Small intestine (tissue), 7 donors: ENCODE results near the gene SKA3. TPM values are rescaled to one million over a fixed set of nuclear protein-coding genes. Genes with fewer than 3 reads are reported as not detected.

ENCODE experiments used
- DNase-seq, 2 donors: peaks; one replicate each; pipeline versions ENCODE4 v3.0.0 to v3.0.0-alpha.2; 2013
- FAIRE-seq: peaks from 2 replicates; lab custom pipeline; 2012; peaks lifted over from hg19 to GRCh38; lab: Jason Lieb, UNC
- H3K27ac ChIP-seq, 3 donors: one replicate each; pipeline ENCODE4 v1.5.1; 2013; ENCODE audit warnings: low read length in 2 of 3, mild to moderate bottlenecking in 2 of 3, control low read depth in 1 of 3, inconsistent platforms in 1 of 3, low read depth in 1 of 3, moderate library complexity in 1 of 3
- H3K27me3 ChIP-seq, 3 donors: one replicate each; pipeline ENCODE4 v1.6.1; 2013; ENCODE audit warnings: low read length in 3 of 3, inconsistent platforms in 1 of 3; ENCODE audit not compliant: control insufficient read depth in 3 of 3, insufficient read depth in 3 of 3
- H3K36me3 ChIP-seq, 3 donors: one replicate each; pipeline ENCODE4 v1.6.1; 2013; ENCODE audit warnings: low read length in 3 of 3, inconsistent platforms in 1 of 3, low read depth in 1 of 3, mild to moderate bottlenecking in 1 of 3, moderate library complexity in 1 of 3; ENCODE audit not compliant: control insufficient read depth in 3 of 3, insufficient read depth in 2 of 3
- H3K4me1 ChIP-seq, 3 donors: one replicate each; pipeline ENCODE4 v1.6.1; 2013; ENCODE audit warnings: low read length in 2 of 3, inconsistent platforms in 1 of 3, low read depth in 1 of 3, mild to moderate bottlenecking in 1 of 3, moderate library complexity in 1 of 3; ENCODE audit not compliant: control insufficient read depth in 3 of 3, insufficient read depth in 2 of 3
- H3K4me3 ChIP-seq, 3 donors: one replicate each; pipeline ENCODE4 v1.5.1; 2013; ENCODE audit warnings: low read length in 3 of 3, control low read depth in 1 of 3, inconsistent platforms in 1 of 3, low read depth in 1 of 3, mild to moderate bottlenecking in 1 of 3, moderate library complexity in 1 of 3
- H3K9me3 ChIP-seq, 2 donors: one replicate each; pipeline ENCODE4 v1.6.1; 2013; ENCODE audit warnings: low read depth in 1 of 2, low read length in 1 of 2; ENCODE audit not compliant: control insufficient read depth in 2 of 2, insufficient read depth in 1 of 2
- WGBS, 3 donors: extraction: QIAGEN DNeasy Blood & Tissue Kit; methylation state at CpG; one replicate each; pipeline ENCODE4 v1.1.7; 2013; 5-methylcytosine and 5-hydroxymethylcytosine counted together
- polyA plus RNA-seq, 4 donors: library from polyadenylated mRNA; stranded (reverse) in 3 of 4; unstranded in 1 of 4; fragments of 200-250 nt in 3 of 4; fragments of 120-200 nt in 1 of 4; gene quantifications; one replicate each; pipeline versions ENCODE4 v1.2.1 to v1.2.3, GENCODE V29; 2013
- donor health status: healthy with polysubstance abuse.
- donor health status: control.
- donor health status: control.
- donor health status: Bipolar disorder and iron deficiency.
- donor health status: healthy.

Gene SKA3
- polyA plus RNA-seq, 4 donors = 0.89 to 9.0 (median 6.7) TPM; not detected in 1

DNA sequence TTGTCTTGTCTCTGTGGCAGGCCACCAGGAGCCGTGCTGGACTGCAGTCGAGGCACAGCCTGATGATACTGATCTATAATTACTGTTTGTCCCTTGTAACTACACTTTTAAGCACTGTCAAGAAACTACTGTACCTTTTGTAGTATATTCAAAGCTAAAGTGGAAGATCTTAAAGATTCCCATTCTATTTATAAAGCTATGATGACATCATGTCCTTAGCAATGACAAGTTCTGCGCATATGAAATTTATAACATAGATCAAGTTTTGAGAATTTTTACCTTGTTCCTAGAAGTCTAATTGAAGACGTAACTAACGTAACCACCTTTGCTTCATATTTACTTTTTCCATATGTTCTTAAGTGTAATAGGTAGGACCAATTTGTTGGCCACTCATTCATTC lies 58.2 kb downstream of the SKA3 start:
- no peaks in the 10 kb centered on the region for H3K4me1 ChIP-seq
- DNase-seq (no peak), FAIRE-seq (no peak)
- no peak overlapping the region for H3K4me3 ChIP-seq
- H3K27ac ChIP-seq = no peak overlapping the region
- WGBS, 3 donors = 83 to 88% (median 88%) methylated on average over 5 of the region's 5 CpGs
- no peaks in the 10 kb centered on the region for H3K36me3 ChIP-seq
- H3K27me3 ChIP-seq = no peaks in the 10 kb centered on the region
- peaks cover 0 to 10% of the 10 kb centered on the region in 2 donors for H3K9me3 ChIP-seq

DNA sequence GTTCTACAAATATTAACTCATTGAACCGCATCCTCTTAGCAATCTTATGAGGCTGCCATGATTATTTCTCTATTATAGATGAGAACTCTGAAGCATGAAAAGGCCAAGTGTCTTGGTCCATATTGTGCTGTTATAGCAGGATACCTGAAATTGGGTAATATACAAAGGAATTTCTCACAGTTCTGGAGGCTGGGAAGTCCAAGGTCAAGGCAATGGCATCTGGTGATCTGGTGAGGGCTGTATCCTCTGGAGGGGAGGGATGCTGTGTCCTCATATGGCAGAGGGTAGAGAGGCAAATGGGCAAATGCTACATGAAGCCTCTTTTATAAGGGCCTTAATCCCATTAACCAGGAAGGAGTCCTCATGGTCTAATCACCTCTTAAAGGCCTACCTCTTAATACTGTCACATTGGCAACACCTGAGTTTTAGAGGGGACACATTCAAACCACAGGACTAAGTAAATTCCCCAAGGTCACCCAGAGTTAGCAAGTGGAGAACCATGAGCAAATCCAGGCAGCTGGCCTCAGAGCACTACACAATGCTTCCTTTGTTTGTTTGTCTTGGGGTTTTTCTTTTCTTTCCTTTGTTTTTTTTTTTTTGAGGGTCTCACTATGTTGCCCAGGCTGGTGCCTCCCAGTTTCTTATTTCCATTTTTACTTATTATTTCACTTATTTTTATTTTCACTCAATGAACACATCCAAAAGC lies 59.1 kb downstream of the SKA3 start:
- DNase-seq = no peak
- Histone ChIP-seq H3K36me3 (no peaks in the 10 kb centered on the region), H3K4me1 (no peaks in the 10 kb centered on the region), H3K27ac (no peak overlapping the region), H3K4me3 (no peak overlapping the region), H3K27me3 (no peaks in the 10 kb centered on the region), H3K9me3 (peaks cover 0 to 10% of the 10 kb centered on the region in 2 donors)
- WGBS, 3 donors = 94 to 99% (median 98%) methylated on average over 1 of the region's 1 CpG
- FAIRE-seq = no peak

DNA sequence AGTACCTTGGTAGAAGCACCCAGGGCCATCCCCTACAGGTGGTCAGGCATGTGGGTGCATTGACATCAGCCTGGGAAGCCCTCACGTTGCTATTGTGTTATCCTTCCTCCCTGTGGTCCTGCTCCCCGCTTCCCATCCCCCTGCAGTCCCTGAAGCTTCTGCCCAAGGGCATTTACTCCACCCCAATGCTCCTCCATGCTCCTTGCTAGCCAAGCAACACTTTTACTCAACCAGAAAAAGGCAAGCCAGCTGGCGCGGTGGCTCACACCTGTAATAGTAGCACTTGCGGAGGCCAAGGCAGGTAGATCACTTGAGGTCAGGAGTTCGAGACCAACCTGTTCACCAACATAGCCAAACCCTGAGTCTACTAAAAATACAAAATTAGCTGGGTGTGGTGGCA lies 60.2 kb downstream of the SKA3 start:
- Histone ChIP-seq H3K4me1 (no peaks in the 10 kb centered on the region), H3K9me3 (peaks cover 0 to 9% of the 10 kb centered on the region in 2 donors), H3K4me3 (no peak overlapping the region), H3K27ac (no peak overlapping the region), H3K27me3 (no peaks in the 10 kb centered on the region), H3K36me3 (no peaks in the 10 kb centered on the region)
- FAIRE-seq (no peak), DNase-seq (no peak)
- 77 to 89% (median 83%) methylated on average over 6 of the region's 6 CpGs for WGBS, 3 donors

DNA sequence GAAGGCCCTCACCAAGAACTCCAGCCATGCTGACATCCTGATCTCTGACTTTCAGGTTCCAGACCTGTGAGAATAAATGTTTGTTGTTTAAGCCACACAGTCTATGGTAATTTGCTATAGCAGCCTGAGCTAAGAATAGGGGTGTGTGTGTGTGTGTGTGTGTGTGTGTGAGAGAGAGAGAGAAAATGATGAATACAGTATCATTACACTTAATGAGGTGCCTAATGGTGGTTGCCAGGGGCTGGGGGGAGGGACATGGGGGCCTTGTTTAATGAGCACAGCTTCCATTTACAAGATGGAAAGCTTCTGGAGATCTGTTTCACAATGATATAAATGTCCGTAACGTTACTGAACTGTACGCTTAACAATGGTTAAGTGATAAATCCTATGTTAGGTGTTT lies 61.1 kb downstream of the SKA3 start:
- DNase-seq = no peak
- Histone ChIP-seq H3K4me1 (no peaks in the 10 kb centered on the region), H3K27me3 (no peaks in the 10 kb centered on the region), H3K27ac (no peak overlapping the region), H3K9me3 (peaks cover 0 to 5% of the 10 kb centered on the region in 2 donors), H3K36me3 (no peaks in the 10 kb centered on the region), H3K4me3 (no peak overlapping the region)
- 59 to 80% (median 63%) methylated on average over 3 of the region's 3 CpGs for WGBS, 3 donors
- no peak for FAIRE-seq

DNA sequence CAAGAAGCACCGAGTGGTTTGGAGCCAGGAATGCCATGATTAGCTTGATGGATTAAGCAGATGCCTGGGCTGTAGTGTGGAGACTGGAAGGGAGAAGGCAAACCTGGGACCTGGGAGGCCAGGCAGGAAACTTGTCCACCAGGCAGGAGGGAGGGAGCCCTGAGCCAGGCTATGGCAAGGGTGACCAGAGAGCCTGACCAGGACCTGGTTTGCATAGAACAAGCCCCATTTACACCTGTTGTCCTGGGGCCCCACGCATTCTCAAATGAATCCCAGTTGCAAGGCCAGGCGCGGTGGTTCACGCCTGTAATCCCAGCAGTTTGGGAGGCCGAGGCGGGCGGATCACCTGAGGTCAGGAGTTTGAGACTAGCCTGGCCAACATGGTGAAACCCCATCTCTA lies 64.8 kb downstream of the SKA3 start:
- Histone ChIP-seq H3K27me3 (no peaks in the 10 kb centered on the region), H3K36me3 (no peaks in the 10 kb centered on the region), H3K27ac (no peak overlapping the region), H3K4me3 (no peak overlapping the region), H3K9me3 (peaks cover 0 to under 1% of the 10 kb centered on the region in 2 donors), H3K4me1 (no peaks in the 10 kb centered on the region)
- 74 to 84% (median 76%) methylated on average over 5 to 8 of the region's 8 CpGs for WGBS, 3 donors
- DNase-seq = no peak
- no peak for FAIRE-seq

DNA sequence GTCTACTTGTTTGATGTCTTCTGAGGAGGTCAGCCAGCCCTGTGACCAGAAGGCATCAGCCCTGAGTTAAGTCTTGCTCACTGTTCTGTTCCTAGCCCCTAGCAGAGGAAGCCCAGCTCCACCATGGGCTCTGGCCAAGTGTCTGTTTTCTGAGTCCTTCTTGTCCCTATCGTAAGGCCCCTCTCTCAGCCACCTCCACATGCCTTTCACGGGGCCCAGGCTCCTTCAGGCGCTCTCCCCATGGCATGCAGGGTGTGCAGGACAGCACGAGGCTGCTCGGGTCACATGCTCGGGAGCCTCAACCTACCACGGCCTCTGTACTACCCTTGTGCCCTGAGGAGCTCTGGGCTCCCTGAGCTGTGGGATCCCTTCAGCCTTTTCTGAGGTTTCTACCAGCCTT lies 67.2 kb downstream of the SKA3 start:
- Histone ChIP-seq H3K4me1 (no peaks in the 10 kb centered on the region), H3K9me3 (no peaks in the 10 kb centered on the region), H3K36me3 (no peaks in the 10 kb centered on the region), H3K27me3 (no peaks in the 10 kb centered on the region), H3K27ac (no peak overlapping the region), H3K4me3 (no peak overlapping the region)
- 78 to 89% (median 89%) methylated on average over 7 of the region's 7 CpGs for WGBS, 3 donors
- FAIRE-seq = no peak
- no peak for DNase-seq

DNA sequence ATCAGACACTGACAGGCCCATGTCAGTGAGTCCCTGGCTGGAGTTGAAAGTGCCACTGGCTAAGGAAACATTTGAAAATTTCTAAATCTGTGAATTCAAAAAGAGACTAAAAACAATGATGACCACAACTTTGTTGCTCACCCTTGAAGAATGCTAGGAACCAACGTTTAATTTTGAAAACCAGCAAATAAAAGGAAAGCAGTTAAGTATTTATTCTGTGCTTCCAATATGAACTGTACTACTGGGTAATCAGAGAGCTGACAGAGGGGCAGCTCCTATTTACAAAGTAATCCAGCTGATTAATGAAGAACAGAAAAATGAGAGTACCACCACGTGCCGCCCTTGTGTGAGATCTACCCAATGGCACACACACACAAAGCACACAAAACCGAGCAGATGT lies 70.3 kb downstream of the SKA3 start:
- no peaks in the 10 kb centered on the region for H3K9me3 ChIP-seq
- WGBS, 3 donors = 27 to 47% (median 30%) methylated on average over 4 of the region's 4 CpGs
- no peaks in the 10 kb centered on the region for H3K36me3 ChIP-seq
- FAIRE-seq (no peak), DNase-seq (no peak)
- no peaks in the 10 kb centered on the region for H3K4me1 ChIP-seq
- no peak overlapping the region for H3K4me3 ChIP-seq
- H3K27me3 ChIP-seq = no peaks in the 10 kb centered on the region
- H3K27ac ChIP-seq = no peak overlapping the region

DNA sequence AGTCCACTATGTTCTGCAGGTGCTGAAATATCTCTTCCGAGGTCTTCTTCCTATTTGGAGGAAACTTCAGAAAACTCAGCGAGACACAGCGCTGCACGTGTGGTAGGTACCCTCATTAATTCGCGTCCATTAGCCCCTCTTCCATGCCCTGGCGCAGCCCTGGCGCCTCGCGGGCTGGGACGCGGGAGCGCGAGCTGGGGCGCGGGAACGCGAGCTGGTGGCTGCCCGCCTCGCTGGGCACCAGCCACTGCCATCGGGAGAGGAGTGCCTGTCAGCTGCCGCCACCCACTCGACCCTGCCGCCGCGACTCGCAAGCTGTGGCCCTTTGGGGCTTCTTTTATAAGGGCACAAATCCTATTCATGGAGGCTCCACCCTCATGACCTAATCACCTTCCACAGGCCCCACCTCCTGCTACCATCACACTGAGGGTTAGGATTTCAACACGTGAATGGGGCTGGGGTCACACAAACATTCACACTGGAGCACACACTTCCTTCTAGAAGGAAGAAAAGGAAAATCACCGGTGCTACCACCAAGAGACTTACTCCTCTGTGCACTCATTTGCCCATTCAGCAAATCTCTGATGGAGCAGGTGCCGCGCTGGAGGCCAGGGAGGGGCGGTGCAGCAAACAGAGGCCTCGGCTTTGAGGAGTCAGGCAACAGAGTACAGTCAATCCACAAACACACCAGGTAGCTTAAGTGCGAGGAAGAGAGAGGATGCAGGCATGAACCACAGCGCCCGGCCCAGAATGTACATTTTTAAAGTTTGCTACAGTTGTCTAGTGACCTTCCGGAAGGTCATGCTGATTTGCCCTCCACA lies 71.9 kb downstream of the SKA3 start:
- no peak overlapping the region for H3K27ac ChIP-seq
- DNase-seq = no peak
- no peak overlapping the region for H3K4me3 ChIP-seq
- no peaks in the 10 kb centered on the region for H3K27me3 ChIP-seq
- no peaks in the 10 kb centered on the region for H3K9me3 ChIP-seq
- no peaks in the 10 kb centered on the region for H3K4me1 ChIP-seq
- H3K36me3 ChIP-seq = no peaks in the 10 kb centered on the region
- WGBS, 3 donors = 92 to 94% (median 94%) methylated on average over 33 to 37 of the region's 37 CpGs
- FAIRE-seq = no peak
